Stimulated activated CD4-positive, alpha-beta T cell treated with anti-CD3 and anti-CD28 coated beads, Interleukin-15, amount 100 ng/mL, for 24 hours (primary cell): ENCODE results near the gene NDOR1.

Experiments
- DNase-seq: peaks from one replicate; pipeline ENCODE4 v3.0.0-alpha.2; 2020

NDOR1 gene

DNA sequence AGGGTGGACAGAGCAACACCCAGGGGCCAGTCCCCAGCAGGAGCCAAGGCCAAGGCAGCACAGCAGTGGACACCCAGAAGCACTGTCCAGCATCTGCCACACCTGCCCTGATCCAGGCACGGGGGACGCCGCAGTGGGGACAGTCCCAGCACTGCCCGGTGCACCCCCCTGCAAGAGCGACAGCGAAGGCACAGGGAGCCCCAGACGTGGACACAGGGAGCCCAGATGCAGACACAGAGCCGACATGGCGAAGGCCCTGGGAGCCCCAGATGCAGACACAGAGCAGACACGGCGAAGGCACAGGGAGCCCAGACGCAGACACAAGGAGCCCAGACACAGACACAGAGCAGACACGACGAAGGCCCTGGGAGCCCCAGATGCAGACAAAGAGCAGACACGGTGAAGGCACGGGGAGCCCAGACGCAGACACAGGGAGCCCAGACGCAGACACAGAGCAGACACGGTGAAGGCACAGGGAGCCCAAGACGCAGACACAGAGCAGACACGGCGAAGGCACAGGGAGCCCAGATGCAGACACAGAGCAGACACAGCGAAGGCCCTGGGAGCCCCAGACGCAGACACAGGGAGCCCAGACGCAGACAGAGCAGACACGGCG, 21.4 kb upstream of the NDOR1 start:
- DNase-seq = no peak

- DNase-seq = no peak
Observed at GRCh38 chr9:137184881-137185660, 20.4 kb upstream of the NDOR1 start.

GRCh38 chr9:137185921-137186320, 19.6 kb upstream of the NDOR1 start:
- DNase-seq = no peak

DNA sequence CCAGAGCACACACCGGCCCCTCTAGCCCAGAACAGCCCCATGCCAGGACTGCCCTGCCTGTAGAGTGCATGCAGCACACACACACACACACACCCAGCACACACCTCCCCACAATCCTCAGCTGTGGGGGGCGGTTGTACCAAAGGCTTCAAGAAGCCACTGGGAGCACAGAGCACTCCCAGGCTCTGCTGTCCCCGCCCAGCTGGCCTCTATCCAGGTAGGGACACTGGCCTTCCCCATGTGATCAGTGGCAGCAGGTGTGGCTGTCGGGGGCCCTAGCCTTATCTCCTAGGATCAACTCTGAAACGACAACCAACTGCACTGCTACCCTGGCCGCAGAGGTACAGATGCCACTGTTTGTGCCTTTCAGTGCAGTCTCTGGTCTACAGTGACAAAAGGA, 19.1 kb upstream of the NDOR1 start:
- no peak for DNase-seq

DNA sequence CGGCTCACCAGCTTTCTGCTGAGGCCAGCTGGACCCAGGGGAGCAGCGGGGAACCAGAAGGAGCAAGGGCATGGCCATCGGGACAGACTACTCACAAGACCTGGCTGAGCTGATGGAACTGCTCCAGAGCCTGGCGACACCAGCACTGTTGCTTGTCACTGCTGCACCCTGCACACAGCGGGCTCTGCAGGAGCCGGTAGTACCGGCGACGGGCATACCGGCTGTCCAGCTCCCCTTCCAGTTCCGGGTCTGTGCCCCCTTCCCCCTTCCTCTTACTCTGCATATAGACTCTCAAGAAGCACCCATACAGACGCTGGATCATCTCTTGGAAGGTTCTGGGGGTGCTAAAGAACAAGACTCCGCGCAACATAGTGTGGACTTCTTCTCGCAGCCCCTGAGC, 18.1 kb upstream of the NDOR1 start:
- DNase-seq = no peak

DNA sequence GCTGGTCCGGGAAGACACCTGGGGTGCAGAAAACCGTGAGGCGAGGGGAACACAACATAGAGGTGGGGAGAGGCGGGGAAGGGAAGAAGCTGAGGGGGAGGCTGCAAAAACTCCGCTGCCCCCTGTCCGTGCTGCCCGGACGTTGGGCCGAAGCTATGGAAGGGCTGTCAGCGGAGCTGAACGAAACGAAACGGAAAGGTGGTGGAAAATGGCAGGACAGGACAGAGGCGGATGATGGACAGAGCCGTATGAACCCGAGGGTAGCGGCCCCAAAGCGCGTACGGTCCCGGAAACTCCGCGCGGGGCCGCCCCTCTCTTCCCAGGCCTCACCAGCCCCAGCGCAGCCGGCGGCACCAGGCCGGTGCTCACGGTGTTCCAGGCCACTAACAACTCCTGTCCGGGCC, 17.4 kb upstream of the NDOR1 start:
- DNase-seq = no peak

DNA sequence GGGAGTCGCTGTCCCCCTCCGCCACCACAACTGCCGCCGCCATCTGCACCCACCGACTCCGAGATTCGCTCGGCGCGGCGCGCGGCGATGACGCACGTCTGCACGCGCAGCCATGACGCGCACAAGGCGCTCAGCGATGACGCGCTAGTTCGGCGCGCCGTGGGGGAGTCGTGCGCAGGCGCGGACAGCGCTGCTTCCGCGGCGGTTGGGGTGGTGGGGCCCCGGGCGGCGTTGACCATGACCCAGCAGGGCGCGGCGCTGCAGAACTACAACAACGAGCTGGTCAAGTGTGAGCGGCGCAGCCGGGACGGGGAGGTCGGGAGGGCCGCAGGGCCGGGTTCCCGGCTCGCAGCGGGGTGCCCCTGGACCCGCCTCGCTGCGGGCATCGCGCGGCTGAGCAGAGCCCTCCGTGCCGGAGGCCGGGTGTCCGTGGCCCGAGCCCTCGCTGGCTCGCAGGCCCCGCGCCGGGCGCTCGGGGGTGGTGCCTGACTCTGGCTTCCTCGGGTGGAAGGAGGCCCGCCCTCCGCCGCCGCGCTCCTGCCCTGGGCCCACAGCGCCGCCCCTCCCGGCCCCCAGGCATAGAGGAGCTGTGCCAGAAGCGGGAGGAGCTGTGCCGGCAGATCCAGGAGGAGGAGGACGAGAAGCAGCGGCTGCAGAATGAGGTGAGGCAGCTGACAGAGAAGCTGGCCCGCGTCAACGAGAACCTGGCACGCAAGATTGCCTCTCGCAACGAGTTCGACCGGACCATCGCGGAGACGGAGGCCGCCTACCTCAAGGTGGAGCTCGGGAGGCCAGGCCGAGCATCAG, 16.8 kb upstream of the NDOR1 start, which contains the start of the genes ANAPC2 and SSNA1:
TSS of gene ANAPC2 (minus strand) at position 71 of the 807 bp plus-strand sequence. CDS start at position 43, 28 bp downstream.
TSS of gene SSNA1 (plus strand) at position 187 of the 807 bp plus-strand sequence. CDS start at position 238, 51 bp downstream.
- peak; percentile 94 for DNase-seq

DNA sequence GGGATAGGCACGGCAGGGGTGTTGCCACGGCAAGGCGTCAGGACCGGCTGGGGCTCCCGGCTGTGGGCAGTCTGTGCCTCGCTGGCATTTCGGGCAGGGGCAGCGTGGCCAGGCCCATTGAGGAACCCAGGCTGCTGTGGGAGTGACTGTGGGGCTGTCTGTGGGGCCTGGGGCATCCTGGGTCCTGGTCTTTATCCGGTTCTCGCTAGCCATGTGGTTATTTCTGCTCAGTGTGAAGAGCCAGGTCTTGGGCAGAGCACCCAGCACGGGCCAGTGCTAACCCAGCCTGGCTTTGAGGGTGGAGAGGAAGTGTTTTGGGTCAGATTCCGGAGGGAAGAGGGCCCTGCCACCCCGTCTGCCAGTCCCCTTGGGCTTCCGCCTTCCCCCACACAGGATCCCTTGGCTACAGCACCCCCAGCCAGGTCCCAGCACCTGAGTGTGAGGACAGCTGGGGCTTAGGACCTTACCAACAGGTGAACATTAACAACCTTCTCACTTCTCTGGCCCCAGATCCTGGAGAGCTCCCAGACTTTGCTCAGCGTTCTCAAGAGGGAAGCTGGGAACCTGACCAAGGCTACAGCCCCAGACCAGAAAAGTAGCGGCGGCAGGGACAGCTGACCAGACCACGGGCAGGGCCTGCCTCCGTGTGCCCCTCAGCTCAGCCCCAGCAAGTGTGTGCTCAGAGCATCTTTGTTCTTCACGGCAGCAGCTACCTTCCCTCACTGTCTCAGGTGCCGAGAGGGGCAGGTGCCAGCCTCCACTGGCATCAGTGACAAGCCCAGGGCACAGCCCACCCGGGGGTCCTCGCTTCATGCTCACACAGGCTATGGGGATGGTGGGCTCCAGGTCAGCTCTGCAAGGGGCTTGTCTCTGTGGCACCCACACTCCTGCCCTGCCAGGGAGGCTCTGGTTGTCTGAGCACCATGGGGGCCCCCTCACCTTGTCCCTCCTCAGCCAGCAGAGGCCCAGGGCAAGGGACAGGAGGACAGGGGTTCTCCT, 15.9 kb upstream of the NDOR1 start:
- no peak for DNase-seq

DNA sequence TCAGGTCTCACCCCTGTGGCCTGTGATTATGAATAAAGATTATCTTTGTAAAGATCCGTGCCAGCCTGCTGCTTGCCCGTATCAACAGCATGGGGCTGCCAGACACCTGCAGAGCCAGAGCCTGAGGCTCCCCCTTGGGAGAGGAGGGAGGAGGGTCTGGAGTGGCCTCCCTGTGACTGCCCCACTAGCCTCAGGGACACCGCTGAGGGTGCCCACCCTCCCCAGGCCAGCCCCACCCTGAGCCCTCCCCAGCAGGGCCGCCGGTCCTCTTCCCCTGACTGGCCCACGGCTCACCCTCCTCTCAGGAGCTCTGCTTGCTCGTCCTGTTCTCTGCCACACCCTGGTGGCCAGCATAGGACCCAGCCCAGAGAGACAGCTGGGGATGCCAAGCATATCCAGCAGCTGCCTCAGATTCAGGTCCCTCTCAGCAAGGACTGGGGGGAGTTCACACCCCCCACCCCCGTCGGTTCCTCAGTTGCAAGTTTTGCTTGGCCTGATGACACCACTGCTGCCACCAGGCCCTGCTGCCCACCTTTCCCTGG, 15.1 kb upstream of the NDOR1 start:
- DNase-seq = no peak

GRCh38 chr9:137191245-137191644, 14.3 kb upstream of the NDOR1 start:
- no peak for DNase-seq

GRCh38 chr9:137191691-137192447, 13.6 kb upstream of the NDOR1 start:
- no peak for DNase-seq

DNA sequence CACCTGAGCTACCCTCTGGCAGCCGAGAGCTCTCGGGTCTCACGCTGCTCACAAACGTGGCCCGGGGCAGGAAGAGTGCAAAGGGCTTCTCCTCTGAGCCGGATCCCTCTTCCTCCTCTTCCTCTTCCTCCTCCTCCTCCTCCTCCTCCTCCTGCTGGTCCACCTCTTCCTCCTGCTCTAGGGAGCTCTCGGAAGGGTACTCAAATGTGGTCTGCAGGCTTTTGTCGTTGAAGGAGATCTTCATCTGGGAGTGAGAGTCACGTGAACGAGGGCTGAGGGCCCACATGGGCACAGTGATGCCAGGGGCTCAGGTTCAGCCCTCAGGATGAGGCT, 13.1 kb upstream of the NDOR1 start:
- no peak for DNase-seq

DNA sequence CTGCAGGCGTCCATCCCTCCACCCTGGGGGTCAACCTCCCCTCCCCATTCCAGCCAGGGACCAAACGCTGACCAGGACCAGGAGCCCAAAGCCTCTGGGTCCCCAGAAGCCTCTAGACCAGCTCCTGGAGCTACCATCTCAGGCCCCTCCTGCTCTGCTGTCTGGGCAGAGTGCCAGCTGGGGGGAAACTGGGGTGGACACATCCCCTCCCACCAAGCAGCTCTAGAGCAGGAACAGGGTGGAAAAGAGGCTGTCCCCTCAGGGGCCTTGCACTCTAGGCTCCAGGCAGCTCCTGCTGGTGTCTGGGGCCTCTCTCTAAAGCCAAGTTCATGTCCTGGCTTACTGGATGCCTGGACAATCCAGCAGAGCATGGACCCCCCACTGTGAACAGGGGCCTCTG, 12.6 kb upstream of the NDOR1 start:
- DNase-seq = no peak

- no peak for DNase-seq
Observed at GRCh38 chr9:137193771-137194170, 11.7 kb upstream of the NDOR1 start.

DNA sequence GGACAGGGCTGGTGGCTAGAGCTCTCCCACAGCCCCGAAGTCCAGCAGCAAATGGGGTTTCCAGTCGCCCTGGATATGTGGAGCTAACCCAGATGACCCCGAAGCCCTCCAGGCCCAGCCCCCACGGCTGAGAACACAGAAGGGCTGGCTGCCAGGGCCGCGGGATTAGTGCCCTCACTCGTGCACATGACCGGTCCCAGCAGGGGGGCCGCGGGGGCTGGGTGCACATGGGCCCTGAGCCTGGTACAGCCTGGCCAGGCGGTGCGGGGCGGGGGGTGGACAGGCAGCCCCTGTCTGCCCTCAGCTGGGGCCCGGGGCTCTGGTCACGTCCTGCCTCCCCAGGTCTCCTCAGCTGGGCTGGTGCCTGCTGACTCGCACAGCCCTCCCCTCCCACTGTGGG, 11.1 kb upstream of the NDOR1 start:
- no peak for DNase-seq

DNA sequence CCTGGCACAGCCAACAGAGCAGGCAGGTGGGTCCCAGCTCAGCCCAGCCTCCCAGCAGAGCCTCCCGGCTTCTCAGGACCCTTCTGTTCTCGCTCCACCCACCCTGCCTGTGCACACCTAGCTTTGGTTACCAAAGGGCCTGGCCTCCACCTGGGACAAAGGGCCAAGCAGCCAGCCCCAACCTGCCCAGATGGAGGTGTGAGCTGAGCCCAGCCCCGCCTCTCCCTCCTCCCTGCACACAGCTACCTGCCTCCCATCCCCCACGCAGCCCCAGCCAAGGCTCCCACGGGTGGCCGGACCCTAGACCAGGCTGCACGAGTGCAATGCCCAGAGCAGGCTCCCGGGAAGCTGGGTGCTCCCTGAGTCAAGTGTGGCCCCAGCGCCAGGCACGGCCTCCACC, 10.6 kb upstream of the NDOR1 start:
- no peak for DNase-seq

DNA sequence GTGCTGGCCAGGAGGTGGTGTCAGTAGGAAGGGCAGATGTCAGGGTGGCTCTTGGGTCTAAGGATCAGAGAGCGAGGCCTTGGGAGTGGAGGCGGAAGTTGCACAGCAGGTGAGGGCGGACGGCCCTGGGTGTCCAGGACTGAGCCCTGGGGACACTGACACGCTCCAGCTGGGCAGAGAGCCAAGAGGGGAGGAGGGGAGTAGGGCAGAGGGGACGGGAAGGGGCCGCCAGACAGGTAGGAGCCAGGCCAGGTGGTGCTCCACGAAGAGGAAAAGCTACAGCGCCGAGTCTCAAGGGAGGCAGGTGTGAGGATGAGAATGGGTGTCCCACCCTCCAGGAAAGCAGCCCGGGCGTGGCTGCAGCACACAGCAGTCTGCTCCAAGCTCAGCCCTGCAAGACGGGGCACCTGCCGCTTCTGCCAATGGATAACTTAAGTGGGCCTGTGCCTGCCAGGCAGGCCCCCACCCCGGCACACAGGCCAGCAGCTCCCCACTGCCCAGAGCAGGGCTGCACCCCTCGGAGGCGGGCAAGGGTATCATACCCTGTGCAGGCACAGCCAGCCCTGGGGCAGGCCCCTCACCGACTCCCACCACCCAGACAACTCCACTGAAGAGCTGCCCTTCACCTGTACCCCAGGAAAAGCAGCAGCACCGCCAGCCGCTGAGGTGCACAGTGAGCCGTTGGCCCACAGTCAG, 9.8 kb upstream of the NDOR1 start:
- DNase-seq = no peak

DNA sequence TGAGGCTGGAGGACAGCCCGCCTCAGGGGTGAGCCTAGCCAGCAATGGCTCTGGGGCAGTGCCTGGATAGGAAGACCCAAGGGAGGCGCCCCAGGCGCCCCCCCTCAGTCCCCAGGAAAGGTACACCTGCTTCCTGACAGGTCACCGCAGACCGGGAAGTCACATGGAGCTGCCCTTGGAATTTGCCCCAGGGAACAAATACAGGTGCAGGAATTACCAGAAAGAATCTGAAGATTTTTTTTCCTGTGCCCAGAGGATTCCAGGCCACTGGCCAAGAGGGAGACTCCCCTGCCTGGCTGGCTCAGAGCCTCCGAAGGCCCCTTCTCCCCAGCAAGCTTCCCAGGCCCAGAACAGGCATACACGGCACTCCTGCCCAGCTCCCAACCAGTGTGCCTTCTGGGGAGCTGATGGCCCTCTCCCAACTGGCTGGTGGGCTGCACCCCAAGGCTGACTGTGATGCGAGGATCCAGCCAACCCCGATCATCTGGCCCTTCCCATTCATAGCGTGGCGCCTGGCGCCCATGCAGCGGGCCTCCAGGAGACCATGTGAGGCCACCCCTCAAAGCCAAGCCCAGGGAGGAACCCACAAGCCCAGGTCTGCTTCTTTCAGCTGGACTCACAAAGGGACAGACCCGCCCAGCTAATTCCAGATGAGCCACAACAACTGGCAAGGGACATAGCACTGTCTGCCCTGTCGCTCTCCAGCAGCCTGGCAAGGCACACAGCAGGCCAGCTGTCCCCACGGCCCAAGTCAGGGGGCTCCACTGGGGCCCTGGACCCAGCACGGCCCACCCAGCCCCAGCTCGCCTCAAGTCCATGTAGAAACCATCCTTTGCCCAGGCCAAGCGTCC, 7.2 kb upstream of the NDOR1 start:
- no peak for DNase-seq

- DNase-seq = no peak
Observed at GRCh38 chr9:137198902-137199283, 6.6 kb upstream of the NDOR1 start.
